Mucosa of descending colon (tissue), 3 donors: Measurements from ENCODE around the gene PLA2G2C. TPM values are rescaled to one million over a fixed set of nuclear protein-coding genes. Genes with fewer than 3 reads are reported as not detected.

Experiments
- ATAC-seq: fragments of 200-7000 bp; cut with Tn5 transposase; one replicate; pipeline ENCODE4 v1.9.1; 2020; ENCODE audit warnings: mild to moderate bottlenecking, moderate library complexity
- DNase-seq, 3 donors: peaks; one replicate each; pipeline ENCODE4 v3.0.0-alpha.2; 2020
- H3K36me3 ChIP-seq: fragments of 200-600 bp; one replicate; pipeline ENCODE4 v1.8.0; 2021; ENCODE audit warnings: low read depth, mild to moderate bottlenecking
- H3K4me1 ChIP-seq: fragments of 200-600 bp; one replicate; pipeline ENCODE4 v1.8.0; 2021; ENCODE audit warnings: low read depth, mild to moderate bottlenecking
- H3K4me3 ChIP-seq: fragments of 200-600 bp; one replicate; pipeline ENCODE4 v1.8.0; 2021; ENCODE audit warnings: mild to moderate bottlenecking
- H3K9me3 ChIP-seq: fragments of 200-600 bp; one replicate; pipeline ENCODE4 v1.8.0; 2021; ENCODE audit warnings: mild to moderate bottlenecking
- CTCF ChIP-seq: fragments of 200-600 bp; IDR thresholded peaks from one replicate; pipeline ENCODE4 v1.8.0; 2022; ENCODE audit warnings: antibody characterized with exemption, mild to moderate bottlenecking
- intact Hi-C, 2 donors: fragments of 100-400 bp; cut with DNase I in 1 of 2; cut with micrococcal nuclease in 1 of 2; formaldehyde crosslinking; loops; one replicate each; pipeline versions ENCODE4 v1.11.0 to v1.11.1; 2022; cut with DNase I, micrococcal nuclease
- total RNA-seq, 3 donors: library from RNA; stranded (reverse); fragmentation: NEBNext Ultra II Directional in 2 of 3; extraction: Animal tissue kit (Norgen Biotek cat#: 25700) in 2 of 3; gene quantifications; one replicate each; pipeline versions ENCODE4 v1.2.1 to v1.2.4, GENCODE V29; 2021 to 2023
- donor health status: DM: no; HTN: no; CAD: no; lungs with moderate emphysema.
- donor health status: DM: no; HTN: no; CAD: no.
- donor health status: DM: no; HTN: yes; CAD: no.

Gene PLA2G2C
- total RNA-seq, 3 donors from 2014 or later = 0.55 to 2.1 TPM; not detected in 1

GRCh38 chr1:20178634-20179370, 7.5 kb downstream of the PLA2G2C start:
- DNase-seq = peak in 1 of 3 donors; percentile 21
- no peak for ATAC-seq
- intact Hi-C loops = no loop called here
- Histone ChIP-seq H3K36me3 (no peaks in the 10 kb centered on the region), H3K4me1 (peaks cover 5% of the 10 kb centered on the region), H3K9me3 (no peaks in the 10 kb centered on the region), H3K4me3 (no peak overlapping the region)
- TF ChIP-seq CTCF = no peak

DNA sequence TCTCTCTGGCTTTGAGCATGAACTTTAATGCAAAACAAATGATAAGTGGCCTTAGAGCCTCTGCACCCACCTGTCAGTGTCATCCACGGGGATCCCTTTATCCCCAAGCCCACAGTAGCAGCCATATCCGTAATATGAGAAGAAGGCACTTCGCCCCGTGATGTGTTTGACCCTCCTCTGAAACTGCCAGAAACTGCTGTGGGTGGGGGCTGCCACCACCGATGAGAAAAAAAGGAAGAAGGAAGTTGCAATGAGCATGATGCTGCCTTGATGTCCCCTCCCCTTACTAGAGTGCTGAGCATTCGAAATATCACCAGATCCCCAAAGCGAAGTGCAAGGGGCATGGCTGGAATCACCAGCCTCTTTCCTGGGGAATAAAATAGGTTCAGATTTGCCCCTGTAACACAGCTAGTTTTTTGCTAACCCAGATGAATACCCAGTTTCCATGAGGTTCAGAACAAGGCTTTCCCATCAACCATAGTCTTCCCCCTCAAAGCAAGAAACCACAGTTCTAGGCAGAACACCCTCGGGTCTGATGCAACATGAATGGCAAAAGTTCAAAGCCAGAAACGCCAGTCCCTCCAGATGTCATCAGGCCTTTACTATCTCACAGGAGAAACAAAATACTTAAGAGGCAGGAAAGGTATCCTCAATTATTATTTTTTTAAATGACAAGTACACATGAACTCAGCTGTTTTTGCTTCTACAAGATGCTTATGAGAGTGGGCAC, 11.2 kb downstream of the PLA2G2C start:
- no peak for TF ChIP-seq CTCF
- no peaks in the 10 kb centered on the region for H3K9me3 ChIP-seq
- H3K36me3 ChIP-seq = no peaks in the 10 kb centered on the region
- H3K4me3 ChIP-seq = no peak overlapping the region
- ATAC-seq = no peak
- intact Hi-C loops = no loop called here
- no peaks in the 10 kb centered on the region for H3K4me1 ChIP-seq
- DNase-seq = no peak

DNA sequence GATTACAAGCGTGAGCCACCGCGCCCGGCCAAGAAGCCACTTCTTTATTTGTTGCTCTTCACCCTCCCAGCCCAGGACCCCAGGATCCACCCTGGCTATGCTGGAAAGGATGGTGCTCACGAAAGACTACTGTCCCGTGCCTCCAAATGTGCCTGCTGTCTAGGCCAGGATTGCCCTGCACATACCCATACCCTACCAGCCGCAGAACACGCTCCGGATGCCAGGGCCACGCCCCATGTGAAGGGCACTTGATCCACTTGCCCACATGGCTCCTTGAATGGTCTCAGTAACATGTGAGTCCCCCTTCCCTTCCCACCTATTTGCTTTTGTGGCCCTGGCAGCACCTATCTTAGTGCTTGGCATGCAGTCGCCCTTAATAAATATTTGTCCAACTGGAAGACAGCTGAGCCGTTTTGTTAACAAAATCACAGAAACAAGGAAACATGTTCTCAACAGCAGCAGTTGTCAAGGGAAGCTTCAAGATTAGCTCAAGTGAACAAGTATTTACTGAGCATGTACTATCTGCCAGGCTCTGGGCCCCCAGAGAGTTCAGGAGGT, 14.2 kb downstream of the PLA2G2C start:
- H3K9me3 ChIP-seq = no peaks in the 10 kb centered on the region
- H3K4me3 ChIP-seq = no peak overlapping the region
- H3K36me3 ChIP-seq = no peaks in the 10 kb centered on the region
- no peaks in the 10 kb centered on the region for H3K4me1 ChIP-seq
- peak in 1 of 3 donors; percentile 45 for DNase-seq
- intact Hi-C loops = no loop called here
- TF ChIP-seq CTCF = no peak
- ATAC-seq = peak; percentile 60

DNA sequence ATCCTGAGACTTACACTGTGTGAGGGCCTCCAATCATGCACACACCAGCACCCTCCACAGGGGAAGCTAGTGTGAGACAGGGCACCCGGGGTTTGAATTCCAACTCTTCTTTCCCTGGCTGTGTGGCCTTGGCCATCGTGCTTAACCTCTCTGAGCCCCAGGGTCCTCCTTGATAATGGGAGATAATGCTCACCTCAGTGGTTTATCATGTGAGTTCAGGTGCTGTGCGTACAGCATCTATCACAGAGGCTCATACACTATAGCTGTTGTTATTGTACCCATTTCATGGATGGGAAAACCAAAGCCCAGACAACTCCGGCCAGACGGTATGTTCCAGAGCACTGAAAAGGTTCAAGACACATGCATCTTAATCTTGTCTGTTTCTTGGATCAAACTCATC, 16.4 kb downstream of the PLA2G2C start:
- no peak for DNase-seq
- no peaks in the 10 kb centered on the region for H3K9me3 ChIP-seq
- H3K4me3 ChIP-seq = no peak overlapping the region
- ATAC-seq = no peak
- H3K36me3 ChIP-seq = no peaks in the 10 kb centered on the region
- no peaks in the 10 kb centered on the region for H3K4me1 ChIP-seq
- TF ChIP-seq CTCF = no peak
- intact Hi-C loops = no loop called here

GRCh38 chr1:20168564-20169491, 17.5 kb downstream of the PLA2G2C start:
- H3K4me1 ChIP-seq = no peaks in the 10 kb centered on the region
- no peaks in the 10 kb centered on the region for H3K9me3 ChIP-seq
- no peak for TF ChIP-seq CTCF
- intact Hi-C loops = no loop called here
- no peak overlapping the region for H3K4me3 ChIP-seq
- H3K36me3 ChIP-seq = no peaks in the 10 kb centered on the region
- DNase-seq = peak in 1 of 3 donors; percentile 21
- ATAC-seq = no peak
